ENCODE measurements around the gene LYPD4.
"Not testable (repeated sequence)": the region's sequence is repeated elsewhere in the genome, so short reads cannot be mapped to it uniquely, and the experiment has no call there.

Gene LYPD4

DNA sequence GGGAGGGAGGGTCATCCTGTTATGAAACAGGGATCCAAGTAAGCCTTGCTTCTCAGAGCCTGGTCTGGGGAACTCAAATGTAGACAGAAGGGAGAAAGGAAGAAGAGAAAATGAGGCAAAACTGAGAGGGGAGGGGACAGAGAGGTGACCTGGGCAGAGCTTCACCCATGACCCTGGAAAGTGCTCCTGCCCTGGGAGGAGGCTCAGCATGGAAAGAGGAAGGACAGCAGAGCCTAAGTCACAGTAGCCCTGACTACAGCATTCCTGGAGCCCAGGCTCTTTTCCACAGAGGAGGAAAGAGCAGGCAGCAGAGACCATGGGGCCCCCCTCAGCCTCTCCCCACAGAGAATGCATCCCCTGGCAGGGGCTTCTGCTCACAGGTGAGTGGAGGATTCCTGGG, 48.1 kb downstream of the LYPD4 start, which contains the start of gene CEACAM3:
Gene CEACAM3 (plus strand): TSS at position 226 of the 400 bp plus-strand sequence. CDS start 91 bp downstream, at position 317.
- no peak for DNase-seq

DNA sequence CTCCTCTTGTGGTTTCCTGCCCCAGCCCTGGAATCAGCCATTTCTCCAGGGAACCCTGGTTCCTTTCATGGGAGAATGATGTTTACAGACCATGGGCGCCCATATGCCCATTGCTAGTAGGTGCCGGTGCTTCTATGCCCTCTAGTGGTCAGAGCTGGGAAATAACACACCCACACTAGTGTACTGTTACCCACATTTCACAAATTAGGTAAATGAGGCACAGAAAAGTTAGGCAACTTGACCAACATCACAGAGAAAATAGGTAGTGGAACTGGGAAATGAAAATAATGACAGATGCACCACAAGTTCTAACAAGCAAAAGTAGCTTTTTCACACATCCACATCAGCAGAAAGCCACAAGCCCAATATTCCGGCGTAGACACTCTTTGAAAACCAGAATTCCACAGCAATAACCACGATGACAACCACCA, 49.4 kb downstream of the LYPD4 start:
- DNase-seq: peak; percentile 54

DNA sequence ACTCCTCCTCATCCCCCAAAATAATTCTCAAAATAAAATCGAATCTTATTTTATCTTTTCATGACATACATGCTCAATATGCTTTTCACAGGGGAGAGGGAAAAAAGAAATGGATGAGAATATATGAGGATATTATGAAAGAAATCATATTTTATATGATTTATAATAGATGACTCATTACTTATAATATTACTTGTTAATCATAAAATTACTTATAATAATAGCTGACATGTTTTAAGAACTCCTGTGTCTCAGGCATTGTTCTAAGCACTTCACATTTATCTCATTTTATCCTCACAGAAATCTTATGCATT, 51.1 kb downstream of the LYPD4 start:
- DNase-seq: no peak

DNA sequence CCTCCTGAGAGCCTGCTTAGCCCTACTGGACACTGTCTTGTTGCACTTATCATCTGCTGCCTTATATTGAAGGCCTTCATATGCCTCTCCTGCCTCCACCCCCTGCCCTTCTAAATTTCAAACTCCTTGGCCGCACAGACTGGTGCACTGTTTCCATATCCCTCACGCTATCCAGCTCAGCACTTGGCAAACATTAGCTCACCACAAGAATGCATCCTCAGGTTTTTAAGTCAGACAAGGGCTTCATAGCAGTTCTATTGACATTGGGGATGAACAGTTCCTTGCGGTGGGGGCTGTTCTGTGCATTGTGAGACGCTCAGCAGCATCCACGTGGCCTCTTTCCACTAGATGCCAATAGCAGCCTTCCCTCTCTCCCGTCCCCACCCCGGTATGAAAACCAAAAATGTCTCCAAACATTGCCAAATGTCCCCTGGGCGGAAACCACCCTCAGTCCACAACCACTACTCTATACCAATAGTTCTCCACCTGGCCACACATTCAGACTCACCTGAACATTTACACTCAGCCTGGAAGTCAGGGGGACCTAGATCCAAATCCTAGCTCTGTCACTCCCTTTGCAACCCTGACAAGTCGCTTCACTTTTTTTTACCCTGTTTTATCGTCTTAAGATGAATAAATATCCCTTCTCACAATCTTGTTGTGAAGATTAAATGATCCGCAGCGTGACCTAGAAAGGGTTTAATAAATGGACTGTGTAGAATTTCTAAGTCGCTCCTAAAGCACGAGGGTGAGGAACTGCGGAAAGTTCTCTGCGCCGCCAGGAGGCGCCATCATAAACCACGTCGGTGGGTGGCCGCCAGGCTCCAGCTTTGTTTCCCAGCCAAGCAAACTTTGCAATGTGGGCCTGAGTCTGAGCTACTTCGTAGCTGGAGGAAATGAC, 51.7 kb downstream of the LYPD4 start:
- DNase-seq: peak; percentile 46

DNA sequence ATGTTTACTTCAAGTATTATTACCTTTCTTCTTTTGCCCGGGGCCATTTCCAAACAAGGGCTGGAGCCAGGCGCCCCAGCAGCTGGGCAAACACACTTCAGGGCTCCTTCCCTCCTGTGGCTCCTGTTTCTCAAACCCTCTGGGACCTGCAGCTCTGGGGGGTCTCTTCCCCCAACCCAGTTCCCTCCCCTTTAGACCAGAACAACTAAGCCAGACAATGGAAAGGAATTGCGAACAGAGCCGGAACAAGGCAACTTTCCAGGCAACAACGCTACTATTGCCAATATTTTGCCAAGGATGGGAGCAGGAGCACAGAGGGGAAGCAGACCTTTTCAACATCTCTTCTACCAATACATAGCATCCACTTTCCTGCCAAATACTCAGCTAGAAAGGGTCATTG, 55.4 kb downstream of the LYPD4 start:
- not testable (repeated sequence) for DNase-seq

DNA sequence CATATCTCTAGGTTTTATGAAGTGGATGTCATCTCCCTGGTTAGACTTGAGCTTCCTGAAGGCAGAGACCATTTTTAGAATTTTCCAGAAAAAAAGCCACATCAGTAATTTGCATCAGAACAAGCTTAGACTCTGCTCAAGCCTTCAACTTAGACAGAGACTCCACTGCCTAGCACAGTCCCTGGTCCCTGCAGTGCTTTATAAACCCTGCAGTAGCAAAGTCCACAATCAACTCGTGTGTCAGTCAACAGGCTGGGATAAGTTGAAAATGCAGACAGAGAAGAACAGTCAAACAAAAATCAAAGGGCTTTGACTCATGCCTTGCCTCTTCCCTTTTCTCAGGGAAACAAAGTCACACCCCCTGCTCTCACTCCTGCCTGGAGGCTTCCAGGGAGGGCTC, 56.0 kb downstream of the LYPD4 start:
- not testable (repeated sequence) for DNase-seq
